CD4-positive, alpha-beta T cell treated with Interleukin-4 for 4 hours (primary cell): ENCODE measurements around the gene WDR37.

Experiments
- DNase-seq: peaks from one replicate; pipeline ENCODE4 v3.0.0-alpha.2; 2020

The WDR37 gene

DNA sequence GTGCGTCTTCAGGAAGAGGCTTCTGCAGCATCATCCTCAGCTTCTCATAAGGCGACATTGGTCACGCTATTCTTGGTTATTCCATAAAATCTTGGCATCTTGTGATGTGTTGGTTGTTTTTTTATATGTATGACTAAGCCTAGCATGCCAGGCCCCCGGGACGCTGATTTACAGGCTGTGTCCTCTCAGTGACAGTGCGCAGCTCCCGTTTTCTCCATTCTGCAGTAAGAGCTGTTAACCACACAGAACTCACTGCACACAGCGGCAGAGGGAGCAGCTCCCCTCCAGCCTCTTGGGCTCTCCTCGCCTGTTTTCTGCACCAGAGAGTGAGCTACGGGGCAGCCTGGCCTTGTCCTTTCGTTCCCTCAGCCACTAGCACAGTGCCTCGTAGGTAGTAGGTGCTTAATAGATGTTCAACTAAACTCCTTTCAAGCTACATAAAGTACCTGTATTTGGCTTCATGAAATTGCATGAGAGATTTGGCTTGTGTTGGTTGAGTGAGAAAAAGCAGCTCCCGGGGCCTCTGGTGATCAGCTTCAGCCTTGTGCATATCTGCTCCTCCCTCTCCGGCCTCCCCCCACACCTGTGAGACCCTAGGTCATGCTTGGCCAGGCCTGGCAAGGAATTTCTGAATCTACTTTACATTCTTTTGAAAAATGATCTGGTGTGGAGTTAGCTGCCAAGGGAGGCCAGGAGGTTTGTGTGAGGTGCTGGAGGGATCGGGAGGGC lies 116.2 kb downstream of the WDR37 start:
- no peak for DNase-seq

DNA sequence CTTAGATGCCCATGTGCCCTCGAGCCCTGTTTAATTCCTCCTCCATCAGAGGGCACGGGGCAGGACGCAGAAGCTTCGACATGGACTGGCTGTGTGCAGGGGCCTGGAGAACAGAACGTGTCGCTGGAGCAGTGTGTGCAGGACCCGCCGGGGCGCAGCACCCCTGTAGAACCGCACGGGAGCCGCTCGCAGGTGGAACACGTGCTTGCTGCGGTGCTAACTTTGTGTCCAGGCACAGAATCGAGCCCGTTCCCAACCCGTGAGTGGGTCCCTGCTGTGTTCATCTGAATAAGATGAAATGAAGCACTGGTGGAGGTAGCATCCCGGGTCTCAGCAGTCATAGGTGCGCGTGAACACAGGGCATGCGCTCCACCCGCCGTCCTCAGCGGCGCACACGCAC lies 116.9 kb downstream of the WDR37 start:
- no peak for DNase-seq

DNA sequence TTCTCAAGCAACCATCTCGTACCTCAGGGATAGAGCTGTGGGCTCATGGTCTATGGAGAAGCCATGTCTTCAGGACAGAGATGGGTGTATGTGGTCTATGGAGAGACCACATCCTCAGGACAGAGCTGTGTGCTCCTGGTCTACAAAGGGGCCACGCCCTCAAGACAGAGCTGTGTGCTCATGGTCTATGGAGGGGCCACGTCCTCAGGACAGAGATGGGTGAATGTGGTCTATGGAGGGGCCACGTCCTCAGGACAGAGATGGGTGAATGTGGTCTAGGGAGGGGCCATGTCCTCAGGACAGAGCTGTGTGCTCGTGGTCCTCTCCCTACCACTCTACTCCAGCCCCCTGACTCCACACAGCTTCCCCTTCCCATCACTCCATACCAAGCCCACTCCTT lies 117.8 kb downstream of the WDR37 start:
- DNase-seq: no peak

DNA sequence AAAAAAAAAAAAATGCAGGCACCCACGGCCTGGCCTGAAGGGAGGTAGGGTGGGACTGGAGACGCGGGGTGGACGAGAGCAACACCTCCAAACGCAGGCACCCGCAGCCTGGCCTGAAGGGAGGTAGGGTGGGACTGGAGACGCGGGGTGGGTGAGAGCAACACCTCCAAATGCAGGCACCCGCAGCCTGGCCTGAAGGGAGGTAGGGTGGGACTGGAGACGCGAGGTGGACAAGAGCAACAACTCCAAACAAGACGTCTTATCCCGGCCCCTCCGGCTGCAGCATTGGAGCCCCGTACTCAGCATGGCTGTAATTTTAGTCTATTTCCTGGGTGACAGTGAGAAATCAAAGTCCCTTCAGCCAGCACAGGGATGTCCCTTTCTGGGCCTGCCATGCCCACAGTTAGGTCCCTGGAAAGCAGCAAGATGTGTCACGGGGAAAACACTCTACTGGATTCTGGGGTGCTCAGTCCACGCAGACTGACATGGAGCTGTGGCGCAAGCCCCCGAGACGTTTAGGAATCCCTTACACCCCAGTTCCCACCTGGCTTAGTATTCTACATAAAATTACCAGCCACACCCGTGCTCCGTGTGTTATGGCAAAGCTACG lies 119.9 kb downstream of the WDR37 start:
- no peak for DNase-seq

DNA sequence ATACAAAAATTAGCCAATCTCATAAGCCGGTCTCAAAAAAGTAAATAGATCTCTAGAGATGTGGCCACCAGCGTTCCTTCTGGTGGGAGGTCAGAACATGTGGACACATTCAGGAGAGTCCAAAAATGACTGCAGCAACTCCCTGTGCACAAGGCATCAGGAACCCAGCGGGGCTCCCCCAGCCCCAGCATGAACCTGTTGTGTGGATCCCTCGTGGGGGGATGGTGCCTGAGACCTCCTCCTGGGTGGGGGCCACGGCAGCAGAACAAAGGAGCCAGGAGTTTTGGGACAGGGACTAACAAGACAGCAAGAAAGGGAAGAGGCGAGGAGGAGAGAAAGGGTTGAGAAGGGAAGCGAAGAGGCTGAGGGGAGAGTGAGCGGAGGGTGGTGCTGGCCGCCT lies 121.8 kb downstream of the WDR37 start:
- no peak for DNase-seq

DNA sequence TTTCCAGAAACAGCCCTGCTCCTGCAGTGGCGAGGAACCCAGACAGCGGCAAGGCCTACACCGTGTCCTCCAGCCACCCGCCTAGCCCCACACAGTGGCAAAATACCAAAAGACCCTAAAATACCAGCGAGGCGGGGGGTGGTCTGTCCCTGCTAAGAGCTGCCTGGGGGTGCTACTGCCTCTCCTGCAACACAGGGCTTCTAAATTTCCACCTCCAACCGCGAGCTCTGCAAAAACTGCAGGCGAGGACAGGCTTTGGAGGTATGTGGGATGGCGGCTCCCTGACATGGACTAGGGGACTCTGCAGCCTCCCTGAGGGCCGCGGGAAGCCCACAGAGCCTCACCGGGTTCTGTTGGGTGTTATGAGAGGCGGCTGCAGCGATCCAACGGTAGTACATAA lies 122.3 kb downstream of the WDR37 start:
- no peak for DNase-seq

DNA sequence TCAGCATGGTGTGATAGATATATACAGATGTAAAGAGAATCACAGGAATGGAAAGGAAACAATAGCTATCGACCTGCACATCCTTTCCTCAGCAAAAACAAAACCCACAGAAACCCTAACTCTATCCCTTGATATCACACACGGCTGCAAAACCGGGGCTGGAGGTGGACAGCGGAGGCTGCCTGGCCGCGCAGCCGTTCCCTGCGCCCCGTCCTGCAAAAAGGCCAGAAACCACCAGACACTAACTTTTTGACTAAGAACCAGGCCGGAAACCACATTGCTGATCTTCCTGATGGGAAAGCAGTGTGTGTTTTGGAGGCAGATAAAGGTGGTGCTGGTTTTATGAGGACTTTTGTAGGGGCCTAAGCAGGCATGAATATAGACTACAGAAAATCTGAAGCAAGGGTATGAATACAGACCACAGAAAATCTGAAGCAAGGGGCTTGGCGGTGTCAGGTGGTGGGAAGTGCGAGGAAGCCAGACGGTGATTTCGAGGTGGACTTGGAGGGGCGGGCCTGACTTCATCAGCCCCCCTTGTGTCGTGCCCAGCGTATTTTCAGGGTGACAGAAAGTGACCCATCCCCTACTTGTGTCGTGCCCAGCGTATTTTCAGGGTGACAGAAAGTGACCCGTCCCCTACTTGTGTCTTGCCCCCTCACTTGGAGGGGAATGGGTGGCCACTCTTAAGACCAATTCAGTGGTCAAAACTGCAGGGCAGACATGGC lies 123.3 kb downstream of the WDR37 start:
- no peak for DNase-seq

DNA sequence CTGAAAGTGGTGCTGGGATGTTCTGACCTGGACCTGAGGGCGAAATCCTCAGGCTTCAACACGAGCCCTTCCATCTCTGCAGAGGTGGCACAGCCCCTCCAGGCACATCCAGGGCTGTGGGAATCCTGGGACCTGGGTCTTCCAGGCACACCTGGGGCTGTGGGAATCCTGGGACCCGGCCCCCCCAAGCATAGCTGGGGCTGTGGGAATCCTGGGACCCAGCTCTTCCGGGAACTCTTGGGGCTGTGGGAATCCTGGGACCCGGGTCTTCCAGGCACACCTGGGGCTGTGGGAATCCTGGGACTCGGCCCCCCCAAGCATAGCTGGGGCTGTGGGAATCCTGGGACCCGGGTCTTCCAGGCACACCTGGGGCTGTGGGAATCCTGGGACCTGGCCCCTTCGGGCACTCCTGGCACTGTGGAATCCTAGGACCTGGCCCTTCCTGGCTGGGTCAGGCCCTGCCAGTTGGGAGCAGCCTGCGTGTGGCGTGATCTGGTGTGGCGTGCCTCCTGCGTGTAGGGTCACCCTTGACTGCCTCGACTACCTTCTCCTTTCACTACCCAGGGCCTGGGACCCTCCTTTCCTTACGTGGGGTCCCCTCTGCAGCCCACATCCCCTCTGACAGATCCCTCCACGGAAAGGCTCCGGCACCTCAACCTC lies 124.0 kb downstream of the WDR37 start:
- no peak for DNase-seq

DNA sequence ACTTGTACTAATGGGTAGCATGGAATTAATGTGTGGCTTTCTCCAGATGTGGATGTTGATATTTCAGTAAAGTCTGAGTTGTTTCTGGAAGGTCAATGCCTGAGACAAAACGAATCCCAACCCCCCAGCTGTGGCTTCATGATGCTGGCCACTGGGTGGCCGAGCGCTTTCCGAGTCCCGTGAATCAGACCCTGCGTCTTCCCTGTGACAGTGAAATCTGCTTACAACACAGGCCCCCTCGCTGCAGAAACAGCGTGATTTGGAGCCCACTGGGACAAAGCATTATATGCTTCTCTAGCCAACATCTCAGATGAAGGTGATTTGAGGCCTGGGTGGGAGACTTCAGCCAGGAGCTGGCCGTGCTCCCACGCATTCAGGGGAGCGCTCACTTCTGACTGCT lies 124.7 kb downstream of the WDR37 start:
- DNase-seq: no peak
